GM23248 (cell line): ENCODE results near the gene CSAG1. TPM values are rescaled to one million over a fixed set of nuclear protein-coding genes. Genes with fewer than 3 reads are reported as not detected.
"Not testable (repeated sequence)": the region's sequence is repeated elsewhere in the genome, so short reads cannot be mapped to it uniquely, and the experiment has no call there.

Source experiments
- DNase-seq: peaks from one replicate; pipeline ENCODE4 v3.0.0-alpha.2; 2015
- H2AFZ ChIP-seq: fragments of 200-600 bp; sonication (generic); 2 replicates; pipeline ENCODE4 v1.6.1; 2016; ENCODE audit warnings: antibody characterized with exemption
- H3F3A ChIP-seq: fragments of 200-600 bp; sonication (generic); 2 replicates; pipeline ENCODE4 v1.6.1; 2016; ENCODE audit warnings: mild to moderate bottlenecking, antibody characterized with exemption, mixed run types; ENCODE audit not compliant: insufficient read depth
- H3K27ac ChIP-seq: fragments of 200-600 bp; sonication (generic); 2 replicates; pipeline ENCODE4 v1.5.1; 2016; ENCODE audit warnings: mild to moderate bottlenecking
- H3K27me3 ChIP-seq: fragments of 200-600 bp; sonication (generic); replicated peaks from 2 replicates; pipeline ENCODE4 v1.6.1; 2016; ENCODE audit warnings: mild to moderate bottlenecking; ENCODE audit not compliant: insufficient read depth
- H3K36me3 ChIP-seq: fragments of 200-600 bp; sonication (generic); 2 replicates; pipeline ENCODE4 v1.6.1; 2016; ENCODE audit warnings: low read depth, mild to moderate bottlenecking
- H3K4me1 ChIP-seq: fragments of 200-600 bp; sonication (generic); 2 replicates; pipeline ENCODE4 v1.6.1; 2016; ENCODE audit warnings: mild to moderate bottlenecking; ENCODE audit not compliant: insufficient read depth
- H3K4me2 ChIP-seq: fragments of 200-600 bp; sonication (generic); one replicate; pipeline ENCODE4 v1.6.1; 2016; ENCODE audit warnings: mild to moderate bottlenecking; ENCODE audit not compliant: unreplicated experiment
- H3K4me3 ChIP-seq: fragments of 200-600 bp; sonication (generic); 2 replicates; pipeline ENCODE4 v1.5.1; 2016; ENCODE audit warnings: mild to moderate bottlenecking
- H3K79me2 ChIP-seq: fragments of 200-600 bp; sonication (generic); 2 replicates; pipeline ENCODE4 v1.6.1; 2016; ENCODE audit warnings: mild to moderate bottlenecking; ENCODE audit not compliant: insufficient read depth
- H3K9ac ChIP-seq: fragments of 200-600 bp; sonication (generic); 2 replicates; pipeline ENCODE4 v1.6.1; 2016; ENCODE audit warnings: mild to moderate bottlenecking
- H3K9me2 ChIP-seq: fragments of 200-600 bp; sonication (generic); 2 replicates; pipeline ENCODE4 v1.6.1; 2016; ENCODE audit warnings: mixed run types, mild to moderate bottlenecking, moderate library complexity; ENCODE audit not compliant: insufficient read depth
- H3K9me3 ChIP-seq: fragments of 200-600 bp; sonication (generic); one replicate; pipeline ENCODE4 v1.6.1; 2017; ENCODE audit warnings: low read depth
- H4K20me1 ChIP-seq: fragments of 200-600 bp; sonication (generic); 2 replicates; pipeline ENCODE4 v1.6.0; 2016; ENCODE audit not compliant: insufficient read depth
- WGBS, 2 experiments: methylation state at CpG; one replicate each; pipeline ENCODE4 v1.1.6; 2015 to 2017; ENCODE audit warnings: low lambda C conversion rate in 2 of 2, low coverage in 1 of 2; ENCODE audit errors: missing lambda C conversion rate in 2 of 2; 5-methylcytosine and 5-hydroxymethylcytosine counted together
- in situ Hi-C: fragments of 300-500 bp; cut with MboI; formaldehyde crosslinking; loops from 2 replicates; pipeline ENCODE4 v1.15.0; 2020
- polyA plus RNA-seq: library from polyadenylated mRNA; unstranded; fragments of >200 nt; fragmentation: Nextera tagmentation; extraction: Ambion mirVana; gene quantifications from 2 replicates; pipeline ENCODE4 v1.2.1, GENCODE V29; 2016
- total RNA-seq: library from RNA; depleted of rRNA; stranded (reverse); fragments of >200 nt; shearing (Covaris generic); gene quantifications from 2 replicates; pipeline ENCODE4 v1.2.3, GENCODE V29; 2014; rRNA removed

CSAG1 gene
- total and polyA plus RNA-seq, 2 experiments from 2014 or later = 0.24 TPM; not detected in 1

DNA sequence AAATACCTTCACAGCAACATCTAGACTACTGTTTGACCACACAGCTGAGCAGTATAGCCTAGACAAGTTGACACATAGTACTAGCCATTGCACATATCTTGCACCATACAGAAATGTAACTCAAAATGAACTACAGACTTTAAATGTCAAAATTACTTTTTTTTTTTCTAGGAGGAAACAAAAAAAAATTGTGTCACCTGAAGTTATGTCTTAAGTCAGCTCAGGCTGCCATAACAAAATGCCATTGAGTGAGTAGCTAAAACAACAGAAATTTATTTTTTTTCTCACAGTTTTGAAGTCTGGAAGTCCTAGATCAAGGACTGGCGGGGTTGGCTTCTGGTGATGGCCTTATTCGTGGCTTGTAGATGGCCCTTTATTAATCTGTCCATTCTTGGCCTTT lies 24.3 kb downstream of the CSAG1 start, which contains the start of gene CSAG2:
TSS of gene CSAG2 (minus strand) at position 101 of the 400 bp plus-strand sequence. CDS start 161 bp downstream, outside the sequence.
- H3F3A ChIP-seq, H3K4me2 ChIP-seq, H3K9me2 ChIP-seq, H3K9me3 ChIP-seq, DNase-seq, H4K20me1 ChIP-seq, H3K27ac ChIP-seq, H3K79me2 ChIP-seq, H3K9ac ChIP-seq, H3K4me3 ChIP-seq, H3K4me1 ChIP-seq, in situ Hi-C loops, H3K27me3 ChIP-seq, H3K36me3 ChIP-seq, H2AFZ ChIP-seq: not testable (repeated sequence)
- no CpG with 5 or more reads among the region's 2 CpGs for WGBS, 2 experiments

DNA sequence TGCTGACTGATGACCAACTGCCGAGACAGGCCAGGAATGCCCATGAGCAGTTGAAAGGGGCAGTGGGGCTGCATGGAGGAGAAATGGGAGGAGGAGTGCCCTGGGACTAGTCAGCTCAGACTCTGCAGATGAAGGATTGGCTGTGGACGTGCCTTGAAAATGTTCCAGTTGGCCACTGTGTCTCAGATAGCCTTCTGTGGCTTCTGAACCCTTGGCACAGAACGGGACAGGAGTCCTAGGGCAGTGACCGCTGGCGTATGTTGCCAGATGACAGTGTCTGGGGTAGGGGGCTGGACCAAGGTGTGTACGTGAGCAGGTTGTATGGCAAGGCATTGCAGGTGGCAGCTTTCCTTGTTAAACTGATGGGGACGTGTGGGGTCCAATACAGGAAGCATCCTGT lies 27.0 kb downstream of the CSAG1 start:
- H4K20me1 ChIP-seq, H3K27ac ChIP-seq, H3F3A ChIP-seq, H3K4me3 ChIP-seq, H3K36me3 ChIP-seq, in situ Hi-C loops, H3K9ac ChIP-seq, H3K4me1 ChIP-seq, H3K4me2 ChIP-seq, H3K27me3 ChIP-seq, DNase-seq, H3K9me3 ChIP-seq, H3K9me2 ChIP-seq, H2AFZ ChIP-seq, H3K79me2 ChIP-seq: not testable (repeated sequence)
- 0 to 8% methylated on average over 1 to 2 of the region's 7 CpGs for WGBS, 2 experiments

DNA sequence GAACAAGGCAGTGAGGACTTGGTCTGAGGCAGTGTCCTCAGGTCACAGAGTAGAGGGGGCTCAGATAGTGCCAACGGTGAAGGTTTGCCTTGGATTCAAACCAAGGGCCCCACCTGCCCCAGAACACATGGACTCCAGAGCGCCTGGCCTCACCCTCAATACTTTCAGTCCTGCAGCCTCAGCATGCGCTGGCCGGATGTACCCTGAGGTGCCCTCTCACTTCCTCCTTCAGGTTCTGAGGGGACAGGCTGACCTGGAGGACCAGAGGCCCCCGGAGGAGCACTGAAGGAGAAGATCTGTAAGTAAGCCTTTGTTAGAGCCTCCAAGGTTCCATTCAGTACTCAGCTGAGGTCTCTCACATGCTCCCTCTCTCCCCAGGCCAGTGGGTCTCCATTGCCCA lies 33.1 kb downstream of the CSAG1 start:
- 33 to 47% methylated on average over 2 to 4 of the region's 5 CpGs for WGBS, 2 experiments
- H3K27me3 ChIP-seq, H3F3A ChIP-seq, H3K4me1 ChIP-seq, H3K9me2 ChIP-seq, H3K27ac ChIP-seq, H3K79me2 ChIP-seq, H3K4me2 ChIP-seq, DNase-seq, H3K4me3 ChIP-seq, H2AFZ ChIP-seq, H3K9ac ChIP-seq, H3K9me3 ChIP-seq, H3K36me3 ChIP-seq, H4K20me1 ChIP-seq, in situ Hi-C loops: not testable (repeated sequence)

DNA sequence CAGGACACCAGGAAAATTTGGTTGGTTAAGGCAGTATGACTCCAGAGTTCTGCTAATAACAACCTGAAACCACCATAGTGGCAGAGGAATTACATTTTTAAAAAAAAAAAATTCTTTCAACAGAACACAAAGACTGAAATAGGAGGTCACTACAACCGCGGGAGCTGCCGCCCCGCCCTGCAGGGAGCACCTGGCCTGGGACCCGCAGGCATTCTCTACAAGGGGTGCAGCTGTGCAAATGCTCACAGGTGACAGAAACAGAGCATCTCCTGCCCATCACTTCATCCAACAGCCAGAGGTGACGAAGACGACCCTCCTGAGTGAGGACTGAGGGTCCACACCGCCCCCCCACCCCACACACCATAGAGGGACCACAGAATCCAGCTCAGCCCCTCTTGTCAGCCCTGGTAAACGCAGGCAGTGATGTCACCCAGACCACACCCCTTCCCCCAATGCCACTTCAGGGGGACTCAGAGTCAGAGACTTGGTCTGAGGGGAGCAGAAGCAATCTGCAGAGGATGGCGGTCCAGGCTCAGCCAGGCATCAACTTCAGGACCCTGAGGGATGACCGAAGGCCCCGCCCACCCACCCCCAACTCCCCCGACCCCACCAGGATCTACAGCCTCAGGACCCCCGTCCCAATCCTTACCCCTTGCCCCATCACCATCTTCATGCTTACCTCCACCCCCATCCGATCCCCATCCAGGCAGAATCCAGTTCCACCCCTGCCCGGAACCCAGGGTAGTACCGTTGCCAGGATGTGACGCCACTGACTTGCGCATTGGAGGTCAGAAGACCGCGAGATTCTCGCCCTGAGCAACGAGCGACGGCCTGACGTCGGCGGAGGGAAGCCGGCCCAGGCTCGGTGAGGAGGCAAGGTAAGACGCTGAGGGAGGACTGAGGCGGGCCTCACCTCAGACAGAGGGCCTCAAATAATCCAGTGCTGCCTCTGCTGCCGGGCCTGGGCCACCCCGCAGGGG lies 35.3 kb downstream of the CSAG1 start, which contains the start of gene MAGEA3:
TSS of gene MAGEA3 (plus strand) at position 843 of the 980 bp plus-strand sequence. CDS start 2,039 bp downstream, outside the sequence.
- H3K36me3 ChIP-seq, H2AFZ ChIP-seq, H3K9me3 ChIP-seq, H3K27ac ChIP-seq, H3K4me1 ChIP-seq, H3K9ac ChIP-seq, in situ Hi-C loops, H3F3A ChIP-seq, DNase-seq, H4K20me1 ChIP-seq, H3K79me2 ChIP-seq, H3K4me2 ChIP-seq, H3K4me3 ChIP-seq, H3K9me2 ChIP-seq, H3K27me3 ChIP-seq: not testable (repeated sequence)
- 0% methylated on average over 2 of the region's 34 CpGs; no CpG with 5 or more reads in 1 of the 2 experiments for WGBS, 2 experiments

DNA sequence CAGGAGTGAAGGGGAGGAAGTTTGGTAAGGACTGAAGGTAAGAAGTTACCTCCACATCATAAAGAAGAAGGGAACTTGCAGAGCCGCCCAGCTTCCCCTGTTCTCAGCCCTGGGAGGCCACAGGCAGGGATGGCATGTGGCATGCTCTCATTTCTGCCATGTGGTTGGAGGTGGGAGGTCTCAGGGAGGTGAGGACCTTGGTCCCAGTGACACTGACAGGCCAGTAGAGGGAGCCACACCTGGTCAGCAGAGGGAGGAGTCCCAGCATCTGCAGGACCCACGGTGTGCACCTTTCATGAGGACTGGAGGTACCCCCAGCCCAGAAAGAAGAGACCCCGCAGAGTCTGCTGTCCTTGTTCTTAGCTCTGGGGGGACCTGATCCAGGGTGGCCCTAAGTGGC lies 52.5 kb downstream of the CSAG1 start:
- H3F3A ChIP-seq, H3K9me2 ChIP-seq, H3K9ac ChIP-seq, DNase-seq, H3K4me1 ChIP-seq, H3K9me3 ChIP-seq, H3K4me3 ChIP-seq, H2AFZ ChIP-seq, H3K27ac ChIP-seq, H4K20me1 ChIP-seq, H3K4me2 ChIP-seq, H3K36me3 ChIP-seq, H3K79me2 ChIP-seq, in situ Hi-C loops, H3K27me3 ChIP-seq: not testable (repeated sequence)
- WGBS, 2 experiments = no CpG with 5 or more reads among the region's 3 CpGs

Other genes with a start within 250 kb of the CSAG1 start
- gene GABRQ, start 95.8 kb downstream of the CSAG1 start, total RNA-seq = not detected in 2 replicates
- gene GABRQ, start 95.8 kb downstream of the CSAG1 start, polyA plus RNA-seq = not detected in 2 replicates
- gene MAGEA3, start 34.9 kb downstream of the CSAG1 start, total RNA-seq = not detected in 2 replicates
- not detected in 2 replicates for gene MAGEA3, start 34.9 kb downstream of the CSAG1 start, polyA plus RNA-seq
- not detected in 2 replicates for gene CSAG2, start 24.4 kb downstream of the CSAG1 start, total RNA-seq
- gene CSAG2, start 24.4 kb downstream of the CSAG1 start, polyA plus RNA-seq = not detected in 2 replicates
- not detected in 2 replicates for gene MAGEA2B, start 19.1 kb downstream of the CSAG1 start, total RNA-seq
- not detected in 2 replicates for gene MAGEA2B, start 19.1 kb downstream of the CSAG1 start, polyA plus RNA-seq
- 0.54 TPM in 1 of 2 replicates, not detected in the other for gene MAGEA12, start within 50 bp of the CSAG1 start, total RNA-seq
- 0.18 and 0.27 TPM in 2 replicates for gene MAGEA12, start within 50 bp of the CSAG1 start, polyA plus RNA-seq
- not detected in 2 replicates for gene MAGEA2, start 20.1 kb upstream of the CSAG1 start, total RNA-seq
- not detected in 2 replicates for gene MAGEA2, start 20.1 kb upstream of the CSAG1 start, polyA plus RNA-seq
- not detected in 2 replicates for gene CSAG3, start 25.5 kb upstream of the CSAG1 start, total RNA-seq
- not detected in 2 replicates for gene CSAG3, start 25.5 kb upstream of the CSAG1 start, polyA plus RNA-seq
- not detected in 2 replicates for gene MAGEA6, start 36.0 kb upstream of the CSAG1 start, total RNA-seq
- gene MAGEA6, start 36.0 kb upstream of the CSAG1 start, polyA plus RNA-seq = not detected in 2 replicates
- gene CETN2, start 97.0 kb upstream of the CSAG1 start, total RNA-seq = 51.7 and 73.7 TPM in 2 replicates
- gene CETN2, start 97.0 kb upstream of the CSAG1 start, polyA plus RNA-seq = 72.0 and 74.5 TPM in 2 replicates
- gene NSDHL, start 97.3 kb upstream of the CSAG1 start, total RNA-seq = 8.3 and 11.2 TPM in 2 replicates
- 24.0 and 25.2 TPM in 2 replicates for gene NSDHL, start 97.3 kb upstream of the CSAG1 start, polyA plus RNA-seq
- 4.5 and 7.2 TPM in 2 replicates for gene ZNF185, start 164.3 kb upstream of the CSAG1 start, total RNA-seq
- 3.7 and 4.0 TPM in 2 replicates for gene ZNF185, start 164.3 kb upstream of the CSAG1 start, polyA plus RNA-seq